DND-41 (cell line): ENCODE measurements around the gene FBXL20.

Source experiments
- EZH2 ChIP-seq: IDR thresholded peaks from 3 replicates; pipeline ENCODE4 v1.6.1; 2012; ENCODE audit warnings: borderline replicate concordance, low read depth, mild to moderate bottlenecking, moderate library complexity, low read length, inconsistent platforms; ENCODE audit not compliant: severe bottlenecking
- TF ChIP-seq, protein P1 (sequence below): IDR thresholded peaks from 2 replicates; pipeline ENCODE4 v1.5.1; 2012; ENCODE audit warnings: borderline replicate concordance, low read length, moderate library complexity, mild to moderate bottlenecking; ENCODE audit not compliant: poor library complexity, severe bottlenecking; ENCODE audit errors: extremely low read depth

DNA sequence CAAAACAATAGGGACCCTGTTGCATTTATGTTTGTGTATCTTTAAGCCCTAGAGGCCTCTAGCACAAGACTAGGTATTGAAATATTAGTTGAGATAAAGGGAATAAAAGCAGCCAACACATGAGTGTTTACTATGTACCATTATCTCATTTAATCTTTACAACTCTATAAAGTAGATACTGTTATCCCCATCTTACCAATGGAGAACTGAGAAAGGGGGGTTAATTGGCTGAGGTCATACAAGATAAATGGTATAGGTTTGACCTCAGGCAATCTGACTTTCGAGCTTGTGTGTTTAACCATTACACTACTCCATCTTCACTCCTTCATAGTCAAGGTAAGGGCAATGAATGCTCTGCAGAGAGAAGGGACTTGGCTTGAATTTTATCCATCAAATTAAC lies 149.4 kb downstream of the FBXL20 start:
- TF ChIP-seq, protein P1, sequence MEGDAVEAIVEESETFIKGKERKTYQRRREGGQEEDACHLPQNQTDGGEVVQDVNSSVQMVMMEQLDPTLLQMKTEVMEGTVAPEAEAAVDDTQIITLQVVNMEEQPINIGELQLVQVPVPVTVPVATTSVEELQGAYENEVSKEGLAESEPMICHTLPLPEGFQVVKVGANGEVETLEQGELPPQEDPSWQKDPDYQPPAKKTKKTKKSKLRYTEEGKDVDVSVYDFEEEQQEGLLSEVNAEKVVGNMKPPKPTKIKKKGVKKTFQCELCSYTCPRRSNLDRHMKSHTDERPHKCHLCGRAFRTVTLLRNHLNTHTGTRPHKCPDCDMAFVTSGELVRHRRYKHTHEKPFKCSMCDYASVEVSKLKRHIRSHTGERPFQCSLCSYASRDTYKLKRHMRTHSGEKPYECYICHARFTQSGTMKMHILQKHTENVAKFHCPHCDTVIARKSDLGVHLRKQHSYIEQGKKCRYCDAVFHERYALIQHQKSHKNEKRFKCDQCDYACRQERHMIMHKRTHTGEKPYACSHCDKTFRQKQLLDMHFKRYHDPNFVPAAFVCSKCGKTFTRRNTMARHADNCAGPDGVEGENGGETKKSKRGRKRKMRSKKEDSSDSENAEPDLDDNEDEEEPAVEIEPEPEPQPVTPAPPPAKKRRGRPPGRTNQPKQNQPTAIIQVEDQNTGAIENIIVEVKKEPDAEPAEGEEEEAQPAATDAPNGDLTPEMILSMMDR, result no peak
- TF ChIP-seq EZH2, result no peak
